HG03045 (cell line): ENCODE data around the gene LAMTOR2.

Experiments used
- ATAC-seq: cut with Tn5 transposase; IDR thresholded peaks from one replicate; pipeline ENCODE4 v1.9.1; 2021; ENCODE audit warnings: mild to moderate bottlenecking, moderate library complexity; ENCODE audit not compliant: unreplicated experiment

Gene LAMTOR2

GRCh38 chr1:156096640-156097391, 42.2 kb downstream of the LAMTOR2 start:
- ATAC-seq = peak; percentile 57

- no peak for ATAC-seq
Observed at GRCh38 chr1:156097499-156098178, 43.1 kb downstream of the LAMTOR2 start.

GRCh38 chr1:156098784-156099183, 44.2 kb downstream of the LAMTOR2 start:
- no peak for ATAC-seq

GRCh38 chr1:156099282-156099681, 44.7 kb downstream of the LAMTOR2 start:
- ATAC-seq = no peak

DNA sequence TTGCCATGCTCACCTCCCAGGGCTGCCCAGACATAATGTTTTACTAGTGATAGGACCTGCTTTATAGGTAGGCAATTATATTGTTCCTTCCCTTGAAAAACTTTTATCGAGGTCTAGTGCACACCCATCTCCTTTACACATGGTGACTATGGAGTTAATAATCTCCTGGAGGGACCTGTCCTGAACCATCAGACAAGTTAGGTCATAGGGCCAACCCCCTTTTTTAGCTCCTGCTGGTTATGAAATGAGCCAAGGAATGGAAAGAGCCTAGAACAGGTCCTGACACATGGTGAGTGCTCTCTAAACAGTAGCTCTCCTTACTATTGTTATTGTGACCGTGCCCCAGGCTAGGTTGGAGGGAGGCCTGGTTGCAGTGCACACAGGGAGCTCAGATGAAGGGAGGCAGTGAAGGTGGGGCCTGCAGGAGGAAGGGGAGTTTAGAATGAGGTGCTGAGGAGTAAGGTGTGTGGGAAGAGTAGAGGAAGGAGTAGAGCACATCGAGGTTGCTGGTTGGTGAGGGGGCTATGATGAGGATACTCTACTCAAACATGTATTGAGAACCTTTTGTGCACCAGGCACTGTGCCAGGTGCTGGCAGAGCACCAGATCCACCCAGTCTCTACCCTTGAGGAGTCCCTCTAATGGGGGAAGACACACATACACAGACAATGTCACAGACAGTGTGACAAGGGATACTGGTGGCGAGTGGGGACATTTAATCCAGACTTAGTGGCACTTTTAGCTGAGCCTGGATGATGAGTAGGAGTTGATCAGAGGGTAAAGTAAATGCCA, 45.8 kb downstream of the LAMTOR2 start:
- ATAC-seq = no peak

DNA sequence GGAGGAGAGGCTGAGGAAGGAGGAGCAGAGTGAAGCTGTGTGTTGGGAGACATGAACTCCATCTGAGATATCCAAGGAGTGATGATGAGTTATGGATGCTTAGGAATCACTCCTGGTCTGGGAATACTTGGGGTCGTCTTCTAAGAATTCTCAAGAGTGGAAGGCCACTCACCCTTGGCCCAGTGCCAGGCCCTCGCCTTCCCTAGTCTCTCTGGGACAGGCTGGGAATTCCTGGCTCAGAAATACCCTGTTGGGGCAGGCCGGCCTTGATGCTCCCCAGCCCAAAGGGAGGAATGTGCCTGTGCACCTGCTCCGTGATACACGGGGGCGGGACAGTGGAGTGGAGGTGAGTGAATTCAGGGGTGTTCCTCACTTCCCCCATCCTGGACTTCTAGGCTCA, 47.3 kb downstream of the LAMTOR2 start:
- ATAC-seq = no peak

DNA sequence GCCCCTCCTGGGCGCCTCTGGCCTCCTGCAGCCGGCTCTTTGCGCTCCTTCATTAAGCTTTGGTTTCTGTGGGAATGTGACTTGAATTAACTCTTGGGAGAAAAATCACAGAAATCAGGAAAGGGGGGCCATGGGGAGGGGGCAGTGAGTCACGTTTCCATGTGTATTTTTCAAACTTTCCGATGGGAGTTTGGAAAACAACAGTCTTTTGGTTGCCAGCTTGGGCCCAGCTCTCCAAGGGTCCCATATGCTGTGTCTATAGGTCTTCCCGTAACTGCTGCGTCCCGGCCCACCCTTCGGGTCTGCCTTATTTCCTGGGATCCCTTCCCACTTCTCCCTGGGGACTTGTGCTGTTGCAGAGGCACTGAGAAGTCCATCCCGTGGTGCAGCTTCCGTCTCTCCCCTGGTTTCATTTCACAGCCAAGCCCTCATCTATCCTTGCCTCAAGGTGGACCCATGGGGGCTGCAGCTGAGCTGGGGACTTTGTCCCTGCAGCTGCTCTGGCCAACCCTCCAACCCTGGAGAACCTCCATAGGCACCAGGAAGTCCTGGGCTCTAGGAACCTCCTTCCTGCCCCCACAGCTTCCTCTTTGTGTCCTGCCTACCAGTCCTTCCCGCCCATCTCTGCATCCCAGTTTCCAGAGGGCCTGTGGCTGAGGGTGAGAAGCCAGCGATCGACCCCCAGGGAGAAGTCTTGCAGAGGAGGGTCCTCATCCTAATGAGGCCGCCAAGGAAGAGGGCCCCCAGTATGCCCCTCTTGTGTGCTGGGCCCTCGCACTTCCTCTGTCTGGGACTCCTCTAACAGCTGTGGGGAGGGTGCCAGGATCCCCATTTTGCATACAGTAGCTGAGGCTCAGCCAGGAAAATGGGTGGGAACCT, 48.3 kb downstream of the LAMTOR2 start:
- no peak for ATAC-seq

- no peak for ATAC-seq
Observed at GRCh38 chr1:156103521-156103947, 49.0 kb downstream of the LAMTOR2 start.

DNA sequence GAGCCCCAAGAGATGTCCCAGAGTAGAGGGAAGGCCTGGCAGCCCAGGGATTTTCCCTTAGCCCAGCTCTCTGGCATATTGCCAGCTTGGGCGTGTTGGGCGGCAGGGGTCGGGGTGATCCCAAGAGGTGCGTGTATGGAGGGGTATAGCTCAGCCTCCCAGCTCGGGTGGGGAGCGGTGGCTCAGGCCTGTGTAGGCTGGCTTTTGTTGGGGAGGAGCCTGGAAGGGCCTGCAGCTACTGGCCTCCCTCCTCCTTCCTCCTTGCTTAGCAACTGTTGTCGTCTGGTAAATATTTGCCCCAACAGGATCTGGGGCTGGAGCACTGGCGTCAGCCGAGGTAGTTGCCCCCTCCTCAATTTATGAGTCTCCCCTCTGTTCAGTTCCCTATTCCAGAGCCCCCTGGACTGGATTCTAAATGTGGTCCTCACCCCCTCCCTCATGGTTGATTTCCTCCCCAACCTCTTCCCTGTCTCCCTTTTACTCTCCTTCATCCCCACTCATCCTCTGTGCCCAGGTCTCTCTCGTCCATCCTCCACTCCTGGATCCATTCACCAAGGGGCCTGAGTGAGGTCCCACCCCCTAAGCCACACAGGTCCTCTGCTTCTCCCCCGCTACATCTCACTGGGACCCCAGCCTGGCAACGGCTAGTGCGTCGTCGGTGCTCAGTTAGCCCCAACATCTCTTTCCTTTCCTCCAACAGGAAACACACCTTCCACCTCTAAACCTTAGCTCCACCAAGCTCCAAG, 49.7 kb downstream of the LAMTOR2 start:
- ATAC-seq = no peak

- ATAC-seq = no peak
Observed at GRCh38 chr1:156104861-156105832, 50.6 kb downstream of the LAMTOR2 start.

- ATAC-seq = no peak
Observed at GRCh38 chr1:156106624-156107488, 52.3 kb downstream of the LAMTOR2 start.

GRCh38 chr1:156108057-156108456, 53.5 kb downstream of the LAMTOR2 start:
- no peak for ATAC-seq
